GM10847 (cell line): Measurements from ENCODE around the gene MLKL.

ENCODE experiments used
- POLR2A ChIP-seq: IDR thresholded peaks from 2 replicates; pipeline ENCODE4 v1.6.1; 2011; ENCODE audit not compliant: insufficient read length; ENCODE audit errors: extremely low read depth

The MLKL gene

DNA sequence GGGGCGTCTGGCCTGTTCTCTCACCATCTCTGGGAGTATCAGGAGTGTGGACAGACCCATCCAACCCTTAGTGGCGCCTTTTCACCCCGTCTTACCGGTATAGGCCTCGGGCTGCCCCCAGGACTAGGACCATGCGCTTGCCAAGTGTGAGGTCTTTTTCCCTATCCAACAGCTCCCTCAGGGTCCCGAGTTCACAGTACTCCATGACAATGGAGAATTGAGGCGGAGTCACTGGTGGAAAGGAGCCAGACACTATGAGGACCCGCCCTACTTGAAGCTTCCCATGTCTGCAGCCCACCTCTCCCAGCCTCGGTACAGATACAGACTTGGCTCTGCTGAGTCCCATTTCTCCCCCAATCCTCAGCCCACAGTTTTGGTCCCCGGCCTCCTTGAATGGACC is 18.1 kb downstream of the MLKL start:
- no peak for TF ChIP-seq POLR2A

DNA sequence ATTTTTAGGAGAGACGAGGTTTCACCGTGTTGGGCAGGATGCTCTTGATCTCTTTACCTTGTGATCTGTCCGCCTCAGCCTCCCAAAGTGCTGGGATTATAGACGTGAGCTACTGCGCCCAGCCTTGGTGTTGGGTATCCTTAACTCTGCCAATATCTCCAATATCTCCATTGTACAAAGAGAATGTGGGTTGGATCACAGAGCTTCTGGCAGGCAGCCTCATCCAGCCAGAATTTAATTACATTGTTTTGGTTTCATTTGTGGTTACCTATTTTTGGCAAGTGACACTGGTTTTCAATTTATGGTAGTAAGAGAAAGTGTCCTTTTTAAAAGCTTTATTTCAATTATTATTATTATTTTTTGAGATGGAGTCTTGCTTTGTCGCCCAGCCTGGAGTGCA is 20.0 kb downstream of the MLKL start:
- no peak for TF ChIP-seq POLR2A

DNA sequence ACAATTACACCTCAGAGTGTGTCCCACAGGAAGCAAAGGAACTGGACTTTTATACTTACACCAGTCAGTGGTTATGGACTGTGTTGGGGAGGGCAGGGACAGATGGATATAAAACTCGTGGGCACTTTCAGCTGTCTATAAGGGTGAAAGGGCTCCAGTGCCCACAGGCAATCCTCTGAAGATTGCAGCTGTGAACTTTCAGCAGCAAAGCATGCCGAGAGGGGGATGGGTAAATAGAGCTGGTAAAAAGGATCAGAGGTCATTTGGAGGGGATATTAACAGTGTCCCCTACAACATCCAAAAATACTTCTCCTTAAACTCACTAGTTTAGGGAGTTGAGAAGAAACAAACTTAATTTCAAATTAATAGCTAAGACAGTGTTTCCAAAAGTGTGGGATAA is 20.7 kb downstream of the MLKL start:
- no peak for TF ChIP-seq POLR2A

DNA sequence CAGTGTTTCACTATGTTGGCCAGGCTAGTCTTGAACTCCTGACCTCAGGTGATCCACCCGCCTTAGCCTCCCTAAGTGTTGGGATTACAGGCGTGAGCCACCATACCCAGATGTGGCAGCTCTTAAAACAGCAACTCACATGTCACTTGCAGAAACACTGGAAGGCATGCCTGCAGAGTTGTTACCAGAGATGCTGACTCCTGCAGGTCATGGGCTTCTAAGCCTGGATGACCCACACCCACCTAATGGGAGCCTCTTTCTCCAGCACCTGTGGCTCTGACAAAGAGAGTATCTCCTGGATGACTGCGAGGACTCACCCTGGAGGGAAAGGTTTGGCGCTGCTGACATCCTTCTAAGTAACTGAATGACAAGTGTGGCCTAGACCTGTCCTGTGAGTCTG is 22.8 kb downstream of the MLKL start:
- TF ChIP-seq POLR2A = no peak

DNA sequence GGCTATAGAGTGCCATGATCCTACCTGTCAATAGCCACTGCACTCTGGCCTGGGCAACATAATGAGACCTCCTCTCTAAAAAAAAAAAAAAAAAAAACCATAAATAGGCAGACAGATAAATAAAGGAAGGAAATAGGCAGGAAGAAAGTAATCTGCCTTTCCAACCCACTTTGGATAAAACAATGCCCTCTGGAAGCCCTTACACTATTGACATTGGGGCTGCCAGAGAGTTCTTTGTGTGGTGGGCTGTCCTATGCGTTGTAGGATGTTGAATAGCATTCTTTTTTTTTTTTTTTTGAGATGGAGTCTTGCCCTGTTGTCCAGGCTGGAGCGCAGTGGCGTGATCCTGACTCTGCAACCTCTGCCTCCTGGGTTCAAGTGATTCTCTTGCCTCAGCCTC is 26.8 kb downstream of the MLKL start:
- no peak for TF ChIP-seq POLR2A

DNA sequence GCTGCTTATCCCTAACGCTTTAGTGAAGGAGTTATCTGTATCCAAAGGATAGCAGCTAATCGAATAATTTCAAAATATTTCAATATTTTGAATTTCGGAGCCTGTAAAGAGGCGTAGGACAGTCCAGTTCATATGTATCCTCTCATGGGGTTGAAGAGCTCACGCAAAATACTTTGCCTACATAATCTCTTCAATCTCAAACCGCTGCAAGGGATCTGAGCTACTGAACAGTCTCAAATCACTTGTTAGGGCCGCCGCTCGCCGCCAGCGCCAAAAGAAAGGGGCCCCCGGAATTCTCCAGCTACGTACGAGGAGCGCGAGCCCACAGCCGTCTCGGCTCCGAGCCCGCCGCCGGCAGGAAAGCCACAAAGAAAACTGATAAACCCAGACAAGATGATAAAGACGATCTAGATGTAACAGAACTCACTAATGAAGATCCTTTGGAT is 33.4 kb downstream of the MLKL start:
- TF ChIP-seq POLR2A = no peak

DNA sequence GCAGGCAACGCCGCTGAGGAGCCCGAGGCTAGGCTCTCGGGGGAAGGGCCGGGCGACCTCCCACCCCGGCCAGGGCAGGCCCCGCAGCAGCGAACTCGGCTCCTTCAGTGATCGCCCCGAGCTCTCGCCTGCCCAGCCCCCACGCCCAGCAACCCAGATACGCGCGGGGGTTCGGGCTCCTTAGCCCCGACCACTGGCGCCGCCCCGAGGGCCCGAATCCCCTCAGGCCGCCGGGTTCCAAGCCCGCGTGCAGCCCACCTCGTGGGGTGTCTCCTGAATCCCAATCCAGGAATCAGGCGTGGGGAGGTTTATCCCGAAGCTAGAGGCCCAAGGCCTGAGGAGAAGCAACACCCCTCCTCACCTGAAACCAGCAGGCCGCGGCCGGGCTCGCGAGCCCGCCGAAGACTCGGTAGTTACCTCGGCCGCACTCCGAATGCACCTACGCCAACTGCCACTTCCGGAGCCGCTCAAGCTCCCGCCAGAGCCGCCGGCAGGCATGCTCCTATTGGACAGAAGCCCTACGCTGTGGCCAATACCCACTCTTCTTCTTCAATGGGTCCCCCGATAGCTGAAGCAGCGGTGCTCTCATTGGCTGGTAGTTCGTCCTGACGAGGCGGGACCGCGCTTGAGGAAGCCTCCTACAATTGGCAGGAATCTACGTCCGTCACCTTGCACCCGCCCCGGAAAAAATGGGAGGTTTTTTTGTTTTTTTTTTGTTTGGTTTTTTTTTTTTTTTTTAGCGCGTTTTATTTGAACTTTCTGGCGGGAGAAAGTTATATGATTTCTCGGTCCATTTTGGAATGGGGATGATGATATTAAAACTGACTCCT is 34.0 kb downstream of the MLKL start, which contains the start of gene RFWD3:
TSS of gene RFWD3 (minus strand) at position 453 of the 830 bp plus-strand sequence. CDS start 5,428 bp downstream, outside the sequence.
- peak; percentile 67 for TF ChIP-seq POLR2A

DNA sequence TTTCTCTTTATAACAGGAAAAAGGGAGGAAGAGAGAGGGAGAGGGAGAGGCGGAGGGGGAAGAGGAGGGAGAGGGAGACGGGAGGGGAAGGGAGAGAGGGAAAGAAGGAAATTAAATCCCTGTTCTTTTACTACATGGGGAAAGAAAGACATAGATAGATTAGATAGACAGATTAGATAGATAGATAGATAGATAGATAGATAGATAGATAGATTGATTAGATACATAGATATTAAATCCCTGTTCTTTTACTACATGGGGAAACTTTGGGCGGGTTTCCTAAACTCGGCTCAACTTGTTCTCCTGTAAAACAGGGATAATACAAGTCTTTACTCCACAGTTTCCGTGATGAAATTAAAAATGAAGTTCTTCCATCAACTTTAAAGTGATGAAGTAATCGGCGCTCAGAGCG is 34.6 kb downstream of the MLKL start:
- TF ChIP-seq POLR2A = no peak

DNA sequence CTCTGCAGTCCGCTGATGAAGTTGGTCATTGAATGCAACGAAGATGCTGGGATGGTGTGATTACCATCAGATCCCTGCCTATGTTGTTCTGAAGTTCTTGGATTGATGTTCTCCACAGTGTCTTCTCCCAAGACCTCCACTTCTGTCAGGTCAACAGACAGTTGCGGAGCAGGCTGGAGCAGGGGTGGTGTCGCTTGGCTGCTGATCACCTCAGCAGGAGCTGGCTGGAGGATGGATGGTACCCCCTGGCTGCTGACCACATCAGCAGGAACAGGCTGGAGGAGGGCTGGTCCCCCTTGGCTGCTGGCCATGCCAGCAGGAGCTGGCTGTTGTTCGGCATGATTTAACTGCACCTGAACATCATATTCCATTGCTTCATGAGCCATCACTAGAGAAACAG is 39.6 kb downstream of the MLKL start:
- no peak for TF ChIP-seq POLR2A

DNA sequence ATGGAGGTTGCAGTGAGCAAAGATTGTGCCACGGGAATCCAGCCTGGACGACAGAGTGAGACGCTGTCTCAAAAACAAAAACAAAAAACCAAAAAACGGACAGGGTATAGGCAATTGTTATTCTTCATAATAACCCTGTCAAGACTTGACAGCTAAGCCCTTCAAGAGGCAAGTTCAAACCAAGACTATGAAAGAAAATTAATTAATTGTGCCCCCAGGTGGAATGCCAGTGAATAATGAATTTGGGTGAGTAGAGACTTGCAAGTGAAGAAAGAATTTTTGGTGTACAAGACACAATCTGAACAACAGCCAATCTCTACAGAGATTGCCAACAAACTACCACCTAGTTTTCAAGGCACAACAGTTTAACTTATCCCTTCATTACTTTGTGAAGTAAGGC is 40.3 kb downstream of the MLKL start:
- no peak for TF ChIP-seq POLR2A

DNA sequence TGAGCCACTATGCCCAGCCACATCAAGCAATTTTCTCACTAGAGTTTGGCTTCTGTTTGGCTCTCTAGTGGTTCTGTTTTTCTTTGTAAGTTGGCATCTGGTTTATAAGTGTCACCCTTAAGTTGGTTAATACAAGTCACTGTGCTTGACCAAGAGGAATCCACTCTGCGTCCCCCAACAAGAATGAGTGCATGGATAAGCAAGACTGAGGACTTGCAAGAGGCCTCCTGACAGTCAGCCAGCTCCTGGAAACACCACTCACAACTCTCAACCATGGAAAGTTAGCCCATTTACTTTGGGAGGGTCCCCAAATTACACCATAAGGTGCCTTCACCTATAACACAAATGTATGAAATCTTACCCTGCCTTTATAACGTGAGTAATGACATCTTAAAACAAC is 41.6 kb downstream of the MLKL start:
- TF ChIP-seq POLR2A = no peak

DNA sequence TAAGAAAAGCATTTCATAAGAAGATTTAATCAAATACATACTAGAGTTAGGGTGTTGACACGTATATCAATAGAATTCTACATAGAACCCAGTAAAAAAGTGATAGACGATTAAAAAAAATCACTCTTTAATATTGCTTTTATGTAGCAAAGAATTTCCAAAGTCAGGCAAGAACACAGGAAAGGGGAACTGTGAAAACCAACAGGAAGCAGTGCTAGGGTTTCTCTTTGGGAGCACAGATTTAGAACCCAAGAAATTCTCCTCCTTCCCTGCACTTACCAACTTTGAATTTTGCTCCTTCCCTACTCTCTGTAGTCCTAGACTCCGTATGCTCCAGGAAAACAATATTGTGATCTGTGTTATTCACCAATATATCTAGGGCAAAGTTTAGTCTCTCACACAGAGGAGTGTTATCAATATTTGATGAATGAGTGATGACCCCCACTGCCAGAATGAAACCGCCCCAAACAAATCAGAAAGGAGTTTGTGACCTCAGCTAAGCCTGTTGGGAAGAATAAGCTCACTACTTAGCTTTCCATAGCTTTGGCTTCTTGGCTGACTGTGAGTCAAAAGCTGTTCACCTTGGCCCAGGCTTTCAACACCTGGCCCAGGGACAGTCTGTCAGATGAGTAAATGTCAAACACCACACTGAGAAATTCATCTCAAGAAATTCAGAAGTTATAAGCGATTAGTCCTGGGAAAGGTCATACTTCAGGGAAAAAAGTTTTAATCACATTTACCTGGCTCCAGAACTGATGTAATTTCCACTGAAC is 42.6 kb downstream of the MLKL start:
- no peak for TF ChIP-seq POLR2A

DNA sequence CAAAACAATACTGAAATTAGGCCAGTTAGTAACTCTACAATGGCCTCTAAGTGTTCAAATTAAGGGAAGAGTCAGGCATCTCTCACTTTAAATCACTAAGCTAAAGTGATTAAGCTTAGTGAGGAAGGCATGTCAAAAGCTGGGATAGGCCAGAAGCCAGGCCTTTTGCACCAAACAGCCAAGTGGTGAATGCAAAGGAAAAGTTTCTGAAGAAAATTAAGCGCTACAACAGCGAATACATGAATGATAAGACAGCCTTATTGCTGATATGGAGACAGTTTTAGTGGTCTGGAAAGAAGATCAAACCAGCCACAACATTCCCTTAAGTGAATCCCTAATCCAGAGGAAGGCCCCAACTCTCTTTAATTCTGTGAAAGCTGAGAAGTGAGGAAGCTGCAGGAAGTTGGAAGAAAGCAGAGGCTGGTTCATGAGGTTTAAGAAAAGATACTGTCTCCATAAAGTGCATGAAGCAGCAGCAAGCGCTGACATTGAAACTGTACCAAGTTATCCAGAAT is 46.1 kb downstream of the MLKL start:
- TF ChIP-seq POLR2A = no peak

DNA sequence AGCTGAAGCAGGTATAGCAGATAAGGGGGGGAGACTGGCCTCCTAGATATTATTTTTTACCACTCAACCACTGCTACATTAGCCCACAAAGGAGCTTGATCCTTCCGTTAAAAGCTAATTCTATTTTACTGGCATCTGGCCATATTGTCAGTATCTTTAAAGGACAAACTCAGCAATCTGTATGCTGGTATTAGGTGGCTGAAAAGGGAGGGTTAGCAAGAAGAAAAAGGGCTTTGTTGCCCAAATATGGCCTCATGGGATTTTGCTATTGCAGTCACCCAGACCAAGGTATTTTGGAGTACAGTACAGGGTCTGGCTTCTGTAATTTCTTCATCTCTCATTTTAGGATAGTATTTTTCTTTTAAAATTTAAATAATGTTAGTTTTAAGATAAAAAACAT is 48.4 kb downstream of the MLKL start:
- TF ChIP-seq POLR2A = no peak

DNA sequence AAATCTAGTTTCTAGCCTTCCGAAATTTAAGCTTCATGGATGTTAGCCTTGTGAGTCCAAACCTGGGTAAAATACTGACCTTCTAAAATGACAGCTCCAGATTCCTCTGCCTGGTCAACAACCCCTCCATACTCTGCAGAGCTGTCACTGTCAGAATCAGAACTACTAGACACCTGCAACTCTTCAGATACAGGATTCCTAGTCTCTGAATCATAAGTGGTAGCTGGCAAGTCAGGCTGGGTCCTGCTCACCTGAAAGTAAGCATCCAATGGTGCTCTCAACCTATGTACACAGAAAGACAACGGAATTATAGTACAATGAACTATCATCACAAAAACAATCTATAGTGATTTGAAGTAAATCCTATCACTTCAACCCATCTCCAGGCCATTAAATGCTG is 48.8 kb downstream of the MLKL start:
- TF ChIP-seq POLR2A = no peak

DNA sequence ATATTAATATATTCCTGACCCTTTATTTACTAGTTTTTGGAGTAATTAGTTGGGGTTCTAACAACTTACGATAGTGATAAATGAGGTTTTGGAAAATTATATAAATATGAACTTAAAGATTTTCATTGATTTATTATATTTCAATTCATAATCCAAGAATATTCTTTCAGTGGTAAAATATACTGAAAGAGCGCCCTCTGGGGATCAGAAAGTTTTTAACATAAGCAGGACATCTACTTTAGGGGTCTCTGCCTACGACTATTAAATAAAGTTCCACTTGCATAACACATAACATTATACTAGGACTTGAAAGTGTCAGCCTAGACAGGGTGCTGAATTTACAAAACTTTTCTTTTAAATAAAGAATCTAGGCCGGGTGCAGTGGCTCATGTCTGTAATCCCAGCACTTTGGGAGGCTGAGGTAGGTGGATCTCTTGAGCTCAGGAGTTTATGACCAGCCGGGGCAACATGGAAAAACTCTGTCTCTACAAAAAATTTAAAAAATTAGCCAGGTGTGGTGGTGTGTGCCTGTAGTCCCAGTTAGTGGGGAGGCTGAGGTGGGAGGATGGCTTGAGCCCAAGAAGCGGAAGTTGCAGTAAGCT is 49.6 kb downstream of the MLKL start:
- TF ChIP-seq POLR2A = no peak
